ENCODE measurements around the gene GMFB. TPM values are rescaled to one million over a fixed set of nuclear protein-coding genes. Genes with fewer than 3 reads are reported as not detected.

GMFB gene
- total and polyA plus RNA-seq, 2 donors from 2014 or later: 22.7 to 53.6 TPM

DNA sequence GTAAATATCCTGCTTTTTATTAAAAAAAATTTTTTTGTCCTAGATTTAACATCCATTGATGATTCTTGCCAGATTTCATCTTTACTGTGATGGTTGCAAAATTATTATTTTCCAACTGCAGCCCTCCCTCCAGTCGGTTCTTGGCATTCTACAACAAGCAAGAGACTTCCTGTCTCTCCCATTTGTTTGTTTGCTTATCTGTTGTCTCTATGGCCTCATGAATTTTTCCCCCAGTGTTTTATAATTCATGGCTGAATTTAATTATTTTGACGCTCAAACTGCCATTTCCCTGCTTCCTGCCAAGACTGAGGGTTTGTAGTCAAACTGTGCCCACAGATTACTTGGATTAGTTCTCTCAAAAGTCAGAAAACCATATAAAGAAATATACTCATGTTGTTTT, 46.9 kb upstream of the GMFB start:
- DNase-seq: peak in 1 of 5 donors; percentile 27
- Histone ChIP-seq H3K27ac (ENCODE audit: low read depth in 2 of 2, low read length in 2 of 2) (no peak overlapping the region), H3K4me1 (ENCODE audit: control insufficient read depth in 2 of 3, insufficient read depth in 2 of 3, low read depth in 1 of 3, low read length in 3 of 3) (no peaks in the 10 kb centered on the region), H3K9me3 (ENCODE audit: control insufficient read depth in 2 of 3, insufficient read depth in 1 of 3, low read length in 3 of 3) (no peaks in the 10 kb centered on the region), H3K36me3 (ENCODE audit: control insufficient read depth in 2 of 3, insufficient read depth in 3 of 3, low read length in 3 of 3) (peaks cover 0 to 5% (median 3%) of the 10 kb centered on the region in 3 donors), H3K27me3 (ENCODE audit: control insufficient read depth, insufficient read depth, low read length) (no peaks in the 10 kb centered on the region), H3K4me3 (ENCODE audit: low read length in 3 of 3) (no peak overlapping the region), H3K9ac (ENCODE audit: low read length in 3 of 3) (no peak overlapping the region)
- TF ChIP-seq, protein P1, sequence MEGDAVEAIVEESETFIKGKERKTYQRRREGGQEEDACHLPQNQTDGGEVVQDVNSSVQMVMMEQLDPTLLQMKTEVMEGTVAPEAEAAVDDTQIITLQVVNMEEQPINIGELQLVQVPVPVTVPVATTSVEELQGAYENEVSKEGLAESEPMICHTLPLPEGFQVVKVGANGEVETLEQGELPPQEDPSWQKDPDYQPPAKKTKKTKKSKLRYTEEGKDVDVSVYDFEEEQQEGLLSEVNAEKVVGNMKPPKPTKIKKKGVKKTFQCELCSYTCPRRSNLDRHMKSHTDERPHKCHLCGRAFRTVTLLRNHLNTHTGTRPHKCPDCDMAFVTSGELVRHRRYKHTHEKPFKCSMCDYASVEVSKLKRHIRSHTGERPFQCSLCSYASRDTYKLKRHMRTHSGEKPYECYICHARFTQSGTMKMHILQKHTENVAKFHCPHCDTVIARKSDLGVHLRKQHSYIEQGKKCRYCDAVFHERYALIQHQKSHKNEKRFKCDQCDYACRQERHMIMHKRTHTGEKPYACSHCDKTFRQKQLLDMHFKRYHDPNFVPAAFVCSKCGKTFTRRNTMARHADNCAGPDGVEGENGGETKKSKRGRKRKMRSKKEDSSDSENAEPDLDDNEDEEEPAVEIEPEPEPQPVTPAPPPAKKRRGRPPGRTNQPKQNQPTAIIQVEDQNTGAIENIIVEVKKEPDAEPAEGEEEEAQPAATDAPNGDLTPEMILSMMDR (IDR thresholded peaks at IDR 0.05; ENCODE audit: borderline replicate concordance, extremely low read depth, insufficient read depth): no peak
- intact Hi-C loops (cut with DNase I): no loop called here
- no peak for FAIRE-seq

DNA sequence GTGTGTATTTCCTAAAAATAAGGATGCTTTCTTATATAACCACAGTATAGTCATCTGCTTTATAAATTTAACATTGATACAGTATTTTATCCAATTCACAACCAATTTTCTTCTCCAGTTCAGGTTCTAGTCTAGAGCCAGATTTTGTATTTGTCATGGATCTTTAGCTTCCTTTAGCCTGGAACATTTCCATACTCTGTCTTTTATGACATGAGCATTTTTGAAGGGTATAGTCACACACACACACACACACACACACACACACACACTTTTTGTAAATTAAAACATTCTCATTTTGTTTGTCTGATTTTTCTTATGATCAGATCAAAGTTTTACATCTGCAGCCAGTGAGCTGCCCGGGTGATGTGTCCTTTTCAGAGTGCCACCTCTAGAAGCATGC, 46.3 kb upstream of the GMFB start:
- Histone ChIP-seq H3K4me3 (ENCODE audit: low read length in 3 of 3) (no peak overlapping the region), H3K9me3 (ENCODE audit: control insufficient read depth in 2 of 3, insufficient read depth in 1 of 3, low read length in 3 of 3) (no peaks in the 10 kb centered on the region), H3K4me1 (ENCODE audit: control insufficient read depth in 2 of 3, insufficient read depth in 2 of 3, low read depth in 1 of 3, low read length in 3 of 3) (no peaks in the 10 kb centered on the region), H3K27ac (ENCODE audit: low read depth in 2 of 2, low read length in 2 of 2) (no peak overlapping the region), H3K9ac (ENCODE audit: low read length in 3 of 3) (no peak overlapping the region), H3K27me3 (ENCODE audit: control insufficient read depth, insufficient read depth, low read length) (no peaks in the 10 kb centered on the region), H3K36me3 (ENCODE audit: control insufficient read depth in 2 of 3, insufficient read depth in 3 of 3, low read length in 3 of 3) (peaks cover 0 to 5% (median 3%) of the 10 kb centered on the region in 3 donors)
- TF ChIP-seq, protein P1 (IDR thresholded peaks at IDR 0.05; ENCODE audit: borderline replicate concordance, extremely low read depth, insufficient read depth): no peak
- intact Hi-C loops (cut with DNase I): no loop called here
- no peak for FAIRE-seq
- no peak for DNase-seq

DNA sequence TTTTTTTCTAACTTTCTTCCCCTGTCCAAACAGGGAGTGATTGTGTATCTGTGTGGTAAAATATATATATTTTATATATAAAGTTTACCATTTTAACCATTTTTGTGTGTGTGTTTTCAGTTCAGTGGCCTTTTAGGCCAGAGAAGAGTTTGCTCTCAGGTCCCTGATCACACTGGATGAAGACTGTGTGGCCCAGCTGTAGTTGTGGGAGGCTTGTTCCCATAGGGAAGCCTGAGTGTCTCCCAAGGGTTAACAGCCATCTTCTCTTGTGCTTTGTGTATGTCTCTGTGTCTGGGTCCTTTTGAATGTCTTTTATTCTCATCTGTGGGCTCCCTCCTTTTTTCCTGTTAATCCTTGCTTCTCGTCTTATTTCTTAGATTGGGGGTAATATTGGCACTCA, 44.3 kb upstream of the GMFB start:
- TF ChIP-seq, protein P1 (IDR thresholded peaks at IDR 0.05; ENCODE audit: borderline replicate concordance, extremely low read depth, insufficient read depth): no peak
- Histone ChIP-seq H3K27ac (ENCODE audit: low read depth in 2 of 2, low read length in 2 of 2) (no peak overlapping the region), H3K27me3 (ENCODE audit: control insufficient read depth, insufficient read depth, low read length) (no peaks in the 10 kb centered on the region), H3K4me3 (ENCODE audit: low read length in 3 of 3) (no peak overlapping the region), H3K9ac (ENCODE audit: low read length in 3 of 3) (no peak overlapping the region), H3K36me3 (ENCODE audit: control insufficient read depth in 2 of 3, insufficient read depth in 3 of 3, low read length in 3 of 3) (peaks cover 0 to 2% (median 1%) of the 10 kb centered on the region in 3 donors), H3K4me1 (ENCODE audit: control insufficient read depth in 2 of 3, insufficient read depth in 2 of 3, low read depth in 1 of 3, low read length in 3 of 3) (no peaks in the 10 kb centered on the region), H3K9me3 (ENCODE audit: control insufficient read depth in 2 of 3, insufficient read depth in 1 of 3, low read length in 3 of 3) (no peaks in the 10 kb centered on the region)
- intact Hi-C loops (cut with DNase I): no loop called here
- no peak for FAIRE-seq
- DNase-seq: peak in 1 of 5 donors; percentile 14

Measured in kidney (tissue), 14 donors.